Psoas muscle (tissue), 8 donors: ENCODE data around the gene KMT5B. TPM values are rescaled to one million over a fixed set of nuclear protein-coding genes. Genes with fewer than 3 reads are reported as not detected.

Experiments used
- ATAC-seq, 4 donors: fragments of 200-7000 bp; cut with Tn5 transposase; one replicate each; pipeline ENCODE4 v1.9.1; 2020; ENCODE audit warnings: moderate library complexity in 3 of 4, mild to moderate bottlenecking in 2 of 4
- DNase-seq, 2 donors: peaks; one replicate each; pipeline ENCODE4 v3.0.0-alpha.2; 2020
- H3K27ac ChIP-seq: fragments of 200-600 bp; one replicate; pipeline ENCODE4 v1.8.0; 2022
- H3K27me3 ChIP-seq, 3 donors: fragments of 200-600 bp in 1 of 3; one replicate each; pipeline versions ENCODE4 v1.6.1 to v1.8.0; 2013 to 2022; ENCODE audit warnings: low read length in 2 of 3, mild to moderate bottlenecking in 2 of 3, moderate library complexity in 1 of 3; ENCODE audit not compliant: insufficient read depth in 3 of 3
- H3K36me3 ChIP-seq, 2 donors: fragments of 200-600 bp in 1 of 2; one replicate each; pipeline versions ENCODE4 v1.6.1 to v1.8.0; 2013 to 2022; ENCODE audit warnings: low read depth in 1 of 2, mild to moderate bottlenecking in 1 of 2, moderate library complexity in 1 of 2; ENCODE audit not compliant: insufficient read depth in 1 of 2
- H3K4me1 ChIP-seq: fragments of 200-600 bp; one replicate; pipeline ENCODE4 v1.8.0; 2022
- H3K4me3 ChIP-seq: fragments of 200-600 bp; one replicate; pipeline ENCODE4 v1.8.0; 2022; ENCODE audit warnings: mild to moderate bottlenecking
- H3K9me3 ChIP-seq: fragments of 200-600 bp; one replicate; pipeline ENCODE4 v1.8.0; 2022
- CTCF ChIP-seq: fragments of 200-600 bp; IDR thresholded peaks from one replicate; pipeline ENCODE4 v1.8.0; 2022; ENCODE audit warnings: antibody characterized with exemption
- WGBS, 3 donors: extraction: QIAGEN DNeasy Blood & Tissue Kit; methylation state at CpG; one replicate each; pipeline versions ENCODE4 v1.1.6 to v1.1.7; 2013; 5-methylcytosine and 5-hydroxymethylcytosine counted together
- intact Hi-C, 2 donors: fragments of 100-400 bp; cut with DNase I; formaldehyde crosslinking; loops; one replicate each; pipeline versions ENCODE4 v1.11.0 to v1.14.2; 2022
- polyA plus RNA-seq, 3 donors: library from polyadenylated mRNA; stranded (reverse); fragments of 200-250 nt; gene quantifications; one replicate each; pipeline ENCODE4 v1.2.3, GENCODE V29; 2013
- total RNA-seq, 4 donors: library from RNA; stranded (reverse); fragmentation: NEBNext Ultra II Directional in 2 of 4; extraction: Animal tissue kit (Norgen Biotek cat#: 25700) in 2 of 4; gene quantifications; one replicate each; pipeline versions ENCODE4 v1.2.1 to v1.2.4, GENCODE V29; 2021 to 2023
- donor health status: healthy with polysubstance abuse.
- donor health status: DM: no; HTN: no; CAD: no; lungs with moderate emphysema.
- donor health status: Bipolar disorder and iron deficiency.
- donor health status: healthy.
- donor health status: DM: yes; HTN: yes; CAD: no.
- donor health status: DM: no; HTN: no; CAD: no.
- donor health status: DM: no; HTN: no; CAD: no.
- donor health status: DM: yes; HTN: yes; CAD: no.

The KMT5B gene
- total and polyA plus RNA-seq, 7 donors, result 9.8 to 27.6 (median 18.1) TPM

DNA sequence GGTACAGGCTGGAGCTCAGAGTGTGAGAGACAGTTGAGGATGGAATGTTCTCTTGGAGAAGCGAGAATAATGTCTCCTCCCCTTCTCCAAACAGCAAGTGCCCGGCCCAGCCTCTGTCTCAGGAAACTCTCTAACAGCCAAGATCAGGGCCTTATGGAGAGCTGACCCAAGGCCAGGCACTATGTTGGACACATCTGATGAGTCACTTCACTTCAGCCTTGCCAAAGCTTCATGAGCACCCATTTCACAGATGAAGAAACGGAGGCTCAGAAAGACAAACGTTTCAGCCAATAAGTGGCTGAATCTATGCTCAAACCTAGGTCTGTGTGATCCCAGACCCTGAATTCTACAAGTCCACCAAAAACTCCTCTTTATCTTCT lies 69.8 kb downstream of the KMT5B start:
- no peak overlapping the region for H3K4me3 ChIP-seq
- ATAC-seq, result no peak
- H3K9me3 ChIP-seq, result no peaks in the 10 kb centered on the region
- H3K4me1 ChIP-seq, result peaks cover 14% of the 10 kb centered on the region
- TF ChIP-seq CTCF, result no peak
- H3K36me3 ChIP-seq, result no peaks in the 10 kb centered on the region
- H3K27me3 ChIP-seq, result no peaks in the 10 kb centered on the region
- no peak for DNase-seq
- WGBS, 3 donors, result 86 to 87% (median 87%) methylated on average over 4 of the region's 4 CpGs
- no peak overlapping the region for H3K27ac ChIP-seq
- intact Hi-C loops, result no loop called here

GRCh38 chr11:68142441-68143309 lies 70.4 kb downstream of the KMT5B start:
- intact Hi-C loops, result no loop called here
- no peak overlapping the region for H3K4me3 ChIP-seq
- peaks cover 14% of the 10 kb centered on the region for H3K4me1 ChIP-seq

GRCh38 chr11:68142028-68142412 lies 71.1 kb downstream of the KMT5B start:
- TF ChIP-seq CTCF, result no peak
- no peak for DNase-seq

More at GRCh38 chr11:68142441-68143309, 70.4 kb downstream of the KMT5B start:
- ATAC-seq, result no peak
- 87 to 90% (median 87%) methylated on average over 16 of the region's 16 CpGs for WGBS, 3 donors
- DNase-seq, result no peak
- Histone ChIP-seq H3K27me3 (no peaks in the 10 kb centered on the region), H3K36me3 (no peaks in the 10 kb centered on the region), H3K27ac (no peak overlapping the region), H3K9me3 (no peaks in the 10 kb centered on the region)
- TF ChIP-seq CTCF, result no peak

GRCh38 chr11:68141246-68142027 lies 71.7 kb downstream of the KMT5B start:
- peaks cover 7% of the 10 kb centered on the region for H3K4me1 ChIP-seq
- no peak overlapping the region for H3K27ac ChIP-seq
- 76 to 88% (median 77%) methylated on average over 8 of the region's 8 CpGs for WGBS, 3 donors
- no peaks in the 10 kb centered on the region for H3K9me3 ChIP-seq
- ATAC-seq, result no peak
- no peak overlapping the region for H3K4me3 ChIP-seq
- intact Hi-C loops, result no loop called here
- no peaks in the 10 kb centered on the region for H3K36me3 ChIP-seq
- H3K27me3 ChIP-seq, result no peaks in the 10 kb centered on the region
- TF ChIP-seq CTCF, result no peak
- no peak for DNase-seq

More at GRCh38 chr11:68142028-68142412, 71.1 kb downstream of the KMT5B start:
- no peaks in the 10 kb centered on the region for H3K9me3 ChIP-seq
- ATAC-seq, result peak in 1 of 4 donors; percentile 23
- no peaks in the 10 kb centered on the region for H3K36me3 ChIP-seq
- 75 to 86% (median 80%) methylated on average over 13 of the region's 13 CpGs for WGBS, 3 donors
- H3K4me3 ChIP-seq, result no peak overlapping the region
- H3K4me1 ChIP-seq, result peaks cover 13% of the 10 kb centered on the region
- intact Hi-C loops, result no loop called here
- H3K27ac ChIP-seq, result no peak overlapping the region
- H3K27me3 ChIP-seq, result no peaks in the 10 kb centered on the region
